GM12878 (cell line): ENCODE results near the gene IFI27L2. TPM values are rescaled to one million over a fixed set of nuclear protein-coding genes. Genes with fewer than 3 reads are reported as not detected.
A peak's percentile ranks its signal among the peaks of the same experiment; 100 is the strongest.

Source experiments
- ATAC-seq: fragments of 200-7000 bp; cut with Tn5 transposase; 3 replicates; pipeline ENCODE4 v1.9.1; 2020; ENCODE audit warnings: mild to moderate bottlenecking, moderate library complexity
- BruUV-seq: library from RNA; stranded (reverse); fragments of 400-500 nt; replicated peaks from 2 replicates; lab custom pipeline; 2021; lab: Mats Ljungman, UMichigan
- CTCF ChIA-PET: fragments of 300-600 bp; sonication (Branson Sonifier 250); formaldehyde crosslinking; extraction: SDS; loops from one replicate; lab custom pipeline; 2021; ENCODE audit warnings: inconsistent platforms; lab: Yijun Ruan, JAX
- POLR2A ChIA-PET: fragments of 350-600 bp; formaldehyde crosslinking; extraction: SDS; loops from one replicate; lab custom pipeline; 2021; ENCODE audit warnings: inconsistent platforms; lab: Charles Lee
- RAD21 ChIA-PET: fragments of 300-600 bp; sonication (Branson Sonifier 250); formaldehyde crosslinking; loops from one replicate; lab custom pipeline; 2023; ENCODE audit warnings: antibody characterized with exemption; ENCODE audit not compliant: unreplicated experiment; lab: Charles Lee
- SMC1A ChIA-PET: fragments of 300-600 bp; sonication (Branson Sonifier 250); formaldehyde crosslinking; loops from one replicate; lab custom pipeline; 2023; ENCODE audit not compliant: unreplicated experiment, uncharacterized antibody; lab: Charles Lee
- DNase-seq: peaks from one replicate; pipeline ENCODE4 v3.0.0-alpha.2; 2011; ENCODE audit warnings: low read depth, low spot score
- FAIRE-seq: peaks from 3 replicates; lab custom pipeline; 2011; peaks lifted over from hg19 to GRCh38; lab: Jason Lieb, UNC
- H2AFZ ChIP-seq: 2 replicates; pipeline ENCODE4 v1.6.0; 2011; ENCODE audit warnings: low read depth, low read length, control low read depth; ENCODE audit not compliant: control insufficient read depth
- H3K27ac ChIP-seq: 2 replicates; pipeline ENCODE4 v1.5.1; 2011; ENCODE audit warnings: control low read depth; ENCODE audit not compliant: control insufficient read depth, insufficient read depth
- H3K27me3 ChIP-seq, 2 experiments: replicated peaks in 1 of 2; 2 replicates each; pipeline versions ENCODE4 v1.6.0 to v1.6.1; 2011; ENCODE audit warnings: low read length in 1 of 2; ENCODE audit not compliant: control insufficient read depth in 2 of 2, insufficient read depth in 2 of 2
- H3K36me3 ChIP-seq, 2 experiments: 2 replicates each; pipeline ENCODE4 v1.5.1; 2011; ENCODE audit warnings: low read length in 1 of 2; ENCODE audit not compliant: control insufficient read depth in 2 of 2, insufficient read depth in 2 of 2
- H3K4me1 ChIP-seq: 2 replicates; pipeline ENCODE4 v1.6.1; 2011; ENCODE audit warnings: mild to moderate bottlenecking, low read length, moderate library complexity, mixed read lengths; ENCODE audit not compliant: control insufficient read depth, insufficient read depth
- H3K4me2 ChIP-seq: 2 replicates; pipeline ENCODE4 v1.6.0; 2011; ENCODE audit warnings: control low read depth; ENCODE audit not compliant: control insufficient read depth, insufficient read depth
- H3K4me3 ChIP-seq: fragments of 200-600 bp; sonication (generic); 2 replicates; pipeline ENCODE4 v1.5.1; 2016
- H3K79me2 ChIP-seq: 2 replicates; pipeline ENCODE4 v1.6.0; 2011; ENCODE audit warnings: low read length; ENCODE audit not compliant: control insufficient read depth, insufficient read depth
- H3K9ac ChIP-seq: 2 replicates; pipeline ENCODE4 v1.8.0; 2011; ENCODE audit warnings: low read length, control low read depth, mixed read lengths; ENCODE audit not compliant: control insufficient read depth, insufficient read depth
- H3K9me3 ChIP-seq: replicated peaks from 3 replicates; pipeline ENCODE4 v1.5.1; 2011; ENCODE audit warnings: mild to moderate bottlenecking, low read length; ENCODE audit not compliant: control insufficient read depth, insufficient read depth
- H4K20me1 ChIP-seq: 2 replicates; pipeline ENCODE4 v1.6.0; 2011; ENCODE audit not compliant: control insufficient read depth, insufficient read depth
- BHLHE40 ChIP-seq, 2 experiments: fragments of 450-650 bp in 1 of 2; IDR thresholded peaks; 2 replicates each; pipeline ENCODE4 v1.6.1; 2011 to 2017; ENCODE audit warnings: low read depth in 2 of 2, borderline replicate concordance in 1 of 2, improper control_type of control experiment in 1 of 2, low read length in 1 of 2, mild to moderate bottlenecking in 1 of 2
- CBFB ChIP-seq: IDR thresholded peaks from 2 replicates; pipeline ENCODE4 v1.6.1; 2016; ENCODE audit warnings: antibody characterized with exemption, low read depth
- HDAC2 ChIP-seq: fragments of 200-600 bp; sonication (generic); IDR thresholded peaks from 2 replicates; pipeline ENCODE4 v1.6.1; 2017
- MYB ChIP-seq: fragments of 150-350 bp; IDR thresholded peaks from 2 replicates; pipeline ENCODE4 v1.6.1; 2014; ENCODE audit warnings: mild to moderate bottlenecking, low read depth, low read length, borderline replicate concordance
- MYC ChIP-seq: IDR thresholded peaks from 2 replicates; pipeline ENCODE4 v1.6.1; 2011; ENCODE audit warnings: mild to moderate bottlenecking, low read length, moderate library complexity, inconsistent platforms; ENCODE audit not compliant: insufficient read depth, insufficient replicate concordance, insufficient read length, severe bottlenecking
- NFYA ChIP-seq: IDR thresholded peaks from 2 replicates; pipeline ENCODE4 v1.6.1; 2011; ENCODE audit warnings: low read depth, mild to moderate bottlenecking, low read length, improper control_type of control experiment, borderline replicate concordance
- POLR2A ChIP-seq: IDR thresholded peaks from 2 replicates; pipeline ENCODE4 v1.6.1; 2011; ENCODE audit warnings: low read depth, mild to moderate bottlenecking, low read length
- RAD21 ChIP-seq: IDR thresholded peaks from 2 replicates; pipeline ENCODE4 v1.6.1; 2011; ENCODE audit warnings: mild to moderate bottlenecking, low read depth, low read length, moderate library complexity; ENCODE audit not compliant: insufficient read depth
- RB1 ChIP-seq: fragments of 450-650 bp; formaldehyde crosslinking; IDR thresholded peaks from 2 replicates; pipeline ENCODE4 v1.6.1; 2017; ENCODE audit warnings: mild to moderate bottlenecking, borderline replicate concordance
- SREBF2 ChIP-seq: IDR thresholded peaks from 2 replicates; pipeline ENCODE4 v1.6.1; 2012; ENCODE audit warnings: mild to moderate bottlenecking, low read length
- SUPT20H ChIP-seq: IDR thresholded peaks from 2 replicates; pipeline ENCODE4 v1.6.1; 2011; ENCODE audit warnings: low read depth, mild to moderate bottlenecking, low read length, moderate library complexity, borderline replicate concordance; ENCODE audit not compliant: control insufficient read depth
- YBX1 ChIP-seq: fragments of 450-650 bp; IDR thresholded peaks from 2 replicates; pipeline ENCODE4 v1.6.1; 2016; ENCODE audit warnings: antibody characterized with exemption
- ZBED1 ChIP-seq: IDR thresholded peaks from 2 replicates; pipeline ENCODE4 v1.6.1; 2016; ENCODE audit warnings: borderline replicate concordance
- ZBTB4 ChIP-seq: fragments of 450-650 bp; formaldehyde crosslinking; IDR thresholded peaks from 2 replicates; pipeline ENCODE4 v1.4.0; 2022; ENCODE audit warnings: mild to moderate bottlenecking, moderate library complexity
- WGBS: methylation state at CpG from one replicate; pipeline ENCODE4 v1.1.6; 2016; ENCODE audit warnings: low lambda C conversion rate; ENCODE audit not compliant: insufficient replicate concordance, insufficient coverage; ENCODE audit errors: missing lambda C conversion rate; 5-methylcytosine and 5-hydroxymethylcytosine counted together
- in situ Hi-C: fragments of 300-500 bp; cut with MboI; formaldehyde crosslinking; loops from 9 replicates; pipeline ENCODE4 v1.14.3; 2018; ENCODE audit warnings: mixed read lengths
- intact Hi-C: fragments of 100-400 bp; cut with micrococcal nuclease; formaldehyde crosslinking; loops from one replicate; pipeline ENCODE4 v1.14.2; 2022; ENCODE audit not compliant: unreplicated experiment
- polyA plus RNA-seq, 11 experiments: library from polyadenylated mRNA; depleted of rRNA in 4 of 11; unstranded in 6 of 11; stranded (reverse) in 5 of 11; fragments of >200 nt; fragmentation: Nextera tagmentation in 4 of 11; fragmentation: Illumina TruSeq in 1 of 11; extraction: Ambion mirVana in 4 of 11; extraction: Trizol in 1 of 11; gene quantifications; 1 replicate in 1 of 11; 2 replicates in 10 of 11; pipeline versions ENCODE4 v1.2.1 to v1.2.3, GENCODE V29; 2011 to 2016; ENCODE audit warnings: inconsistent platforms in 2 of 11, missing spikeins in 2 of 11, low read depth in 1 of 11
- total RNA-seq, 4 experiments: library from RNA; depleted of rRNA in 3 of 4; stranded (reverse); fragments of >200 nt in 3 of 4; fragmentation: Illumina TruSeq in 1 of 4; extraction: Trizol in 1 of 4; gene quantifications; 2 replicates each; pipeline versions ENCODE4 v1.2.1 to v1.2.3, GENCODE V29; 2013 to 2021

The IFI27L2 gene
- total and polyA plus RNA-seq, 10 of the 15 experiments (the other 5 are each of a cell fraction or from before 2014, with no cell fraction given): 26.6 to 134 (median 60.3) TPM

GRCh38 chr14:94163796-94164195, 34.4 kb upstream of the IFI27L2 start (continued):
- TF ChIP-seq RAD21: no peak

DNA sequence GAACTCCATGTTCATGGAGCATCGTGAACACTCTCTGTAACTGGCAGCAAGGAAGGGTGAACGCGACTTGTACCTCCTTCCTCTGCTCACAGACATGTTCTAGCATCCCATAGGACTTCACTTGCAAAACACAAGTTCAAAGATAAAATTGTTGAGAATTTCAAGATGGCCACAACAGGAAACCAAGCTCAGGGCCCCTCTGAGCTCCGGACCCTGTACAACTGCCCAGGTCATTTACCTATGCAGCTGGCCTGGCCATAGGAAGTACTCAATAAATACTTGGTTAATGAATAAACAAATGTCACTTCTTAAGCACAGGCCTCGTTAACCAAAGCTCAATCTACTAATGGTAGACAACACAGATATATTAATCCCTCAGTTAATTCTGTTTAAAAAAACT, 33.1 kb upstream of the IFI27L2 start:
- BruUV-seq: no TSS peak
- ChIA-PET SMC1A (interaction anchor here (1.2 kb wide), 1 partner anchor 8 kb away, joined by 4 read pairs; no protein-coding TSS in a partner anchor), CTCF (interaction anchor here (0.6 to 1.4 kb wide), 3 partner anchors 26 to 30 kb away, joined by 3 to 5 read pairs (median 3); no protein-coding TSS in a partner anchor), RAD21 (no interaction called here), POLR2A (no interaction called here)
- Histone ChIP-seq H3K4me3 (no peak overlapping the region), H3K4me1 (peaks cover 3% of the 10 kb centered on the region; the same call in 1 of the 2 replicates), H4K20me1 (no peaks in the 10 kb centered on the region), H3K9me3 (no peaks in the 10 kb centered on the region), H3K27me3 (peaks cover 0 to 2% of the 10 kb centered on the region in 2 experiments; a peak in 1 of 4 replicates), H3K9ac (no peak overlapping the region), H2AFZ (peak overlapping the region; percentile 28; the same call in 1 of the 2 replicates), H3K4me2 (no peak overlapping the region), H3K27ac (no peak overlapping the region), H3K79me2 (no peaks in the 10 kb centered on the region), H3K36me3 (no peaks in the 10 kb centered on the region)
- intact Hi-C loops: no loop called here
- TF ChIP-seq POLR2A (no peak), SREBF2 (no peak)
- FAIRE-seq (no peak), DNase-seq (no peak), ATAC-seq (no peak)
- in situ Hi-C loops: no loop called here
- 71% methylated on average over 5 of the region's 5 CpGs for WGBS

- RAD21 ChIA-PET: no interaction called here
- no peak overlapping the region for H3K4me3 ChIP-seq
- H3K9ac ChIP-seq: no peak overlapping the region
- H3K4me2 ChIP-seq: no peak overlapping the region
- no peak for ATAC-seq
- H3K79me2 ChIP-seq: no peaks in the 10 kb centered on the region
- DNase-seq: no peak
- in situ Hi-C loops (no loop called here), intact Hi-C loops (no loop called here)
- POLR2A ChIA-PET: no interaction called here
- no TSS peak for BruUV-seq
- peaks cover 3% of the 10 kb centered on the region; the same call in 1 of the 2 replicates for H3K4me1 ChIP-seq
- CTCF ChIA-PET: interaction anchor here (1.1 to 1.4 kb wide), 2 partner anchors 25 to 30 kb away, joined by 3 to 5 read pairs; no protein-coding TSS in a partner anchor
- no peaks in the 10 kb centered on the region for H4K20me1 ChIP-seq
- peak; percentile 47 for FAIRE-seq
- no peak overlapping the region; the same call in 1 of the 2 replicates for H2AFZ ChIP-seq
- no peaks in the 10 kb centered on the region for H3K9me3 ChIP-seq
- SMC1A ChIA-PET: interaction anchor here (1.2 kb wide), 1 partner anchor 8 kb away, joined by 4 read pairs; no protein-coding TSS in a partner anchor
- no peak overlapping the region for H3K27ac ChIP-seq
- peaks cover 0 to 2% of the 10 kb centered on the region in 2 experiments; a peak in 1 of 4 replicates for H3K27me3 ChIP-seq
- WGBS: 0% methylated on average over 2 of the region's 2 CpGs
- H3K36me3 ChIP-seq: no peaks in the 10 kb centered on the region
- TF ChIP-seq MYB (no peak), BHLHE40 (IDR thresholded peaks at IDR 0.05; ENCODE audit: borderline replicate concordance in 1 of 2, low read depth in 2 of 2, low read length in 1 of 2) (no peak), ZBED1 (no peak), HDAC2 (no peak), RB1 (no peak), ZBTB4 (CRISPR knock-in tag) (no peak), SUPT20H (no peak), MYC (no peak), NFYA (no peak), CBFB (no peak), YBX1 (no peak)
Observed at GRCh38 chr14:94161981-94162380, 32.6 kb upstream of the IFI27L2 start.
